Measurements from ENCODE around the gene SLC25A12.

GRCh38 chr2:171889333-171889732 lies 4.7 kb downstream of the SLC25A12 start:
- TF ChIP-seq, protein P1, sequence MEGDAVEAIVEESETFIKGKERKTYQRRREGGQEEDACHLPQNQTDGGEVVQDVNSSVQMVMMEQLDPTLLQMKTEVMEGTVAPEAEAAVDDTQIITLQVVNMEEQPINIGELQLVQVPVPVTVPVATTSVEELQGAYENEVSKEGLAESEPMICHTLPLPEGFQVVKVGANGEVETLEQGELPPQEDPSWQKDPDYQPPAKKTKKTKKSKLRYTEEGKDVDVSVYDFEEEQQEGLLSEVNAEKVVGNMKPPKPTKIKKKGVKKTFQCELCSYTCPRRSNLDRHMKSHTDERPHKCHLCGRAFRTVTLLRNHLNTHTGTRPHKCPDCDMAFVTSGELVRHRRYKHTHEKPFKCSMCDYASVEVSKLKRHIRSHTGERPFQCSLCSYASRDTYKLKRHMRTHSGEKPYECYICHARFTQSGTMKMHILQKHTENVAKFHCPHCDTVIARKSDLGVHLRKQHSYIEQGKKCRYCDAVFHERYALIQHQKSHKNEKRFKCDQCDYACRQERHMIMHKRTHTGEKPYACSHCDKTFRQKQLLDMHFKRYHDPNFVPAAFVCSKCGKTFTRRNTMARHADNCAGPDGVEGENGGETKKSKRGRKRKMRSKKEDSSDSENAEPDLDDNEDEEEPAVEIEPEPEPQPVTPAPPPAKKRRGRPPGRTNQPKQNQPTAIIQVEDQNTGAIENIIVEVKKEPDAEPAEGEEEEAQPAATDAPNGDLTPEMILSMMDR (IDR thresholded peaks at IDR 0.05), result no peak
- TF ChIP-seq POLR2A (IDR thresholded peaks at IDR 0.05), result no peak
